DMS114 treated with DMSO at 0.1 percent for 48 hours (cell line): Measurements from ENCODE around the gene LCOR.
"Not testable (repeated sequence)": the region's sequence is repeated elsewhere in the genome, so short reads cannot be mapped to it uniquely, and the experiment has no call there.

Source experiments
- DNase-seq: peaks from one replicate; lab custom pipeline; 2025; ENCODE audit not compliant: unreplicated experiment; lab: John Stamatoyannopoulos, UW

Gene LCOR

DNA sequence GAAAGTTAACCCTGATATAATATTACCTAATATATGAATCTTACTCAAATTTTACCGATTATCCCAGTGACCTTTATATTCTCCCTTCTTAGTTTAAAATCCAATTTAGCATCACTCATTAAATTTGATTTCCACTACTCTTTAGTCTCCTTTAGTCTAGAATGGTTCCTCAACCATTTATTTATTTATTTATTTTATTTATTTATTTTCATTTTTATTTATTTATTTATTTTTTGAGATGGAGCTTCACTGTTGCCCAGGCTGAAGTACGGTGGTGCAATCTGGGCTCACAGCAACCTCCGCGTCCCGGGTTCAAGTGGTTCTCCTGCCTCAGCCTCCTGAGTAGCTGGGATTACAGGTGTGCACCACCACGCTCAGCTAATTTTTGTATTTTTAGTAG, 92.8 kb downstream of the LCOR start:
- no peak for DNase-seq

DNA sequence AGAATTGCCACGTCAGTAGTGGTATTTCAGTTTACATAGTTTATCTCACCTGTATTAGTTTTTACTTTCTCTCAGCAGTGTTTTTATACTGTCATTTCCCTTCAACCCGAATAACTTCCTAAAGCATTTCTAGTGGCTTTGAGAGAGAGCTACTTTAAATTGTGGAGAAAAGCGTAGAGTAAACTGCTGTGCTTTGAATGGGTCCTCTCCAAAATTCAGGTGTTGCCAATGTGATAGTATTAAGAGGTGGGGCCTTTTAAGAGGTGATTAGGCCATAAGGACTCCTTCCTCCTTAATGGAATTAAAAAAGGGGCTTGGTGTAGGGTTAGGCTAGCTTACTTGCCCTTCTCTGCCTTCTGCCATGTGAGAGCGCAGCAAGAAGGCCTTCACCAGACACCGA, 98.4 kb downstream of the LCOR start:
- DNase-seq = no peak

DNA sequence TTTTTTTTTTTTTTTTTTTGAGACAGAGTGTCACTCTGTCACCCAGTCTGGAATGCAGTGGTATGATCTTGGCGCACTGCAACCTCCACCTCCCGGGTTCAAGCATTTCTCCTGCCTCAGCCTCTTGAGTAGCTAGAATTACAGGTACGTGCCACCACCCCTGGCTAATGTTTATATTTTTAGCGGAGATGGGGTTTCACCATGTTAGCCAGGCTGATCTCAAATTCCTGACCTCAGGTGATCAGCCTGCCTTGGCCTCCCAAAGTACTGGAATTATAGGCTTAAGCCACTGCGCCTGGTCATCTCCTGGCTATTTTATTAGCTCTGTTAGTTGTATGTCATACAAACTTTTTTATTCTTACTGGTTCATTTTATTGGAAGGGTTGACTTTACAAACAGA, 103.0 kb downstream of the LCOR start:
- DNase-seq = no peak

DNA sequence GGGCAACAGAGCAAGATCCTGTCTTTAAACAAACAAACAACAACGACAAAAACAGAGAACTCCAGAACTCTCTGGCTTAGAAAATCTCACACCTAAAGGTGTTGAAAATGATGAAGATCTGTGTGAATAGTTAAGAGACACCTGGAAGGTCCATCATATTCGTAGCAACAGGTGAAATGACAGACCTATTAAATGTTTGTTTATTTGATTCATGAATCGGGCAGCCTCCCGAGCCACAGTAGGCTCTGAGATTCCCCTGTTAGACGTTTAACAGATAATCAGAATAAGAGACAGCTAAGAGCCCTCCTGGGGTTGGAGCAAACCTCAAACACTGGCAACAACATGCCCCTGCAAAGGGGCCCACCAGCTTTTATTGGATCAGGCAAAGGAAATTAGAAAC, 103.7 kb downstream of the LCOR start:
- DNase-seq = no peak

DNA sequence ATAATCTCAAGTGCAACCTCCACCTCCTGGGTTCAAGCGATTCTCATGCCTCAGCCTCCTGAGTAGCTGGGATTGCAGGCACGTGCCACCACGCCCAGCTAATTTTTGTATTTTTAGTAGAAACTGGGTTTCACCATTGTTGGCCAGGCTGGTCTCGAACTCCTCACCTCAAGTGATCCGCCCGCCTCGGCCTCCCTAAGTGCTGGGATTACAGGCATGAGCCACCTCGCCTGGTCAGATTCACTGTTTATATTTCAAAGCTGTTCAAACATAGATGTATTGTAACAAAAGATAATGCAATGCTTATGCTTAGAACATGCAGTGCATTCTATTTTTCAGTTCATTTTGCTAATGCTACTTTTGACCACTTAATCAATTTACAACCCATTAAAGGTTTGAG, 111.1 kb downstream of the LCOR start:
- not testable (repeated sequence) for DNase-seq

DNA sequence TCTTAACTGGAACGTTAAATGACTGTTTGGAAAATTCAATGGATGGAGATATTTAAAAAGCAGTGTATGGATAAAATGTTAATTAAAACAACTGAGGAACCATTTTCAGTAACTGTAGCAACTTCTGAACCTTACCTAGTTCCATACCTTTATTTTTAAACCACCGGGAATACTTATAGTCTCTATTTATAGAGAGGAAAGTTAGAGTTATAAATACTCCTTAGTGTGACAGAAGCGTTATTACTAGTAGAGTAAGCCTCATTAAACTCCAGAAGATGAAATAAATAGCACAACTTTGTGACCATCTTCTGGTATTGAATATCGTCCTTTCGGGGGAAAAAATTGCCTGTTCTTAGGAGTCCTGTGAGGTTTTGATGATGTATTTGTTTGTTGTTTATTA, 114.9 kb downstream of the LCOR start:
- no peak for DNase-seq

DNA sequence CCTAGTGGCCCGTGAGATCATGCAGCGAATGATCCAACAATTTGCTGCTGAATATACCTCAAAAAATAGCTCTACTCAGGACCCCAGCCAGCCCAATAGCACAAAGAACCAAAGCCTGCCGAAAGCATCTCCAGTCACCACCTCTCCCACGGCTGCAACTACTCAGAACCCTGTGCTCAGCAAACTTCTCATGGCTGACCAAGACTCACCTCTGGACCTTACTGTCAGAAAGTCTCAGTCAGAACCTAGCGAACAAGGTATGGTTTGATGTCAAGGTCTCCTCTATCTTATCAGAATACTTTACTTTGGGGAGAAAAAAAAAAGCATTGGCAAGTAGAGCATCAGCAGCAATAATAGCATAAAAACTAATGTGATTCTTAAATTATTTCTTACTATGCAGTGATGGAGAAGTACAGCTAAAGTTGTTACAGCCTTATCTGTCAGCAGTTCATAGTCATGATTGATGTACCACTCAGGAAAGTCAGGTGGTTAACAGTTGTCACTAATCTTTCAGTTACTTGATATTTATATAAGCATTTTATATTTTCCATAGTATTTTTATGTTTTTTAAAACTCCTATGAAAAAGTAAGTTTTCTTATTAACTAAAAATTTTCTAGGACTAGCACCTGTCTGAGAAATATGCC, 117.1 kb downstream of the LCOR start:
- DNase-seq = no peak

DNA sequence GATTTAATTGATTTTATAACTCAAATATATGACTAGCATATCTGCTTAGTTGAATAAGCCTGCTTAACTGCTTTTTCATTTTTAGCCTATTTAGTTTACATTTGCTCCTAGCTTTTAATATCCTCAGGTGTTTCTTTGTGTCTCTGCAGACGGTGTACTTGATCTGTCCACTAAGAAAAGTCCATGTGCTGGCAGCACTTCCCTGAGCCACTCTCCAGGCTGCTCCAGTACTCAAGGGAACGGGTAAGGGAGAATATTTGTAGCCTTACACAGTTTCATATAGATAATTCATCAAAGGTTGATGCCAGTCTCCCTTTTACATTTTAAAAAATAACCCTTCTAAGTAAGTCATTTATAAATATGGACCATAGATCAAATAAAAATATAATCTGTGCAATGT, 119.9 kb downstream of the LCOR start:
- DNase-seq = no peak

DNA sequence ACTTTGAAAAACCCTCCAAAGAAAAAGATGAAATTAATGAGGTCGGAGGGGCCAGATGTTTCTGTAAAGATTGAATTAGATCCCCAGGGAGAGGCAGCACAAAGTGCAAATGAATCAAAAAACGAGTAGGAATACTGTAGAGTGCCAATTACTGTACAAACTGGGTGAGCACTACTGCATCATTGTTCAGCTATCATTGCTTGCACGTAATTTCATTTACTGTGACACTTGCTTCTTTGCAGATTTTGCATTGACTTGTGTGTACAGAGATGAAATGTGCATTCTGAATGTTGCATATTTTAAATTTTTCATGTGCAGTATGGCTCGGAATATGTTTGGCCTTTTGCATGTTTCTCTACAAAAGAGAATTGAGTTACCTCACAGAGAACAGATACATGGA, 123.7 kb downstream of the LCOR start:
- no peak for DNase-seq

DNA sequence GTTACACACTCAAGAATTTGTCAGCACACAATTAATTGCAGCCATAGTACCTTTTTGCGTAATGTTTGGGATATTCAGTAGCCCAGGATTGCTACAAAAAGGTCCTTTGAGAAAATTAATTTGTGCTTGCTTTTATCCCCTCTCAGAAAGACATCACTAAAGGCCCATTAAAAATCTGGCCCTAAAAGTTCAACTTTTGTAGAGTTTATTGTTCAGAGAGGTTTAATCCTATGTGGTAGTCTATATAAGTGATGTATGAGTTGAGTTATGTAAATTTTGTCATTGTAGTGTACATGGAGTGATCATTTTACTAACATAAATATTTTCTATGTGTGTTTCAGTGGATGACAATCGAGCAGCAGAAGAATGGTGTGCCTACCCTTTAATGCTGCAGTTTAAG, 126.0 kb downstream of the LCOR start:
- no peak for DNase-seq

DNA sequence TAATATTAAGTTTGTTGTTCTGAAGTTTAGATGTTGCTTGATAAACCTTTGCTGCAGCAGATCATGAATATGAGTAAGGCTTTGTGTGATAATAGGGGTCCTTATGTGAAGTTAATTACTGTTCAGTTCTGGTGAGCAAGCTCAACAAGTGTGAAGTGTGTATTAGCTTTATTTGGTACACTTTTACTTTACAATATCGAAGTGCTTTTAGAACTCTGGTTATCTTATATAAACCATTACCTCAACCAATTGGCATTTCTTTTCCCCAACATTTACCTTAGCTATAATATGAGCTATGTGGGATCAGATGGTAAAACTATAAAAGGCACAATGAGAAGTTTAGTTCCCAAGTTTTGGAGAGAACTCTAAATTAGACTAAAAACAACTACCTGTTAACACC, 127.6 kb downstream of the LCOR start:
- DNase-seq = no peak

DNA sequence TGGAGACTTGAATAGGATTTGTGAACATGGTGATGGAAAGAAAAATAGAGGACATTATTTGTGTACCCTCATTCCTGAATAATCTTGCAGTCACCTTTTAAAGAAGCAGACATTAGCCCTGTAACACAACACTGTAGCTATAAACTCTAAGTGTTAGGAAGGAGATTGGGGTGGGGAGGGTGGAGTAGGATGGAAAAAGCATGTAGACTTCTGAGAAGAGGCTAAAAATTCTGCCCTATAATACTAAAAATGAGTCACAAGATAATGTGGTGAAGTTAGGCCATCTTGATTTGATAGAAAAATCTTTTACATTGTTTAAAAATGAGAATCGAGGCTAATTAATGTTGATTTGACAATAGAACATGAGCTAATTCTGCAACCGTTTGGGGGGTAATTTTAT, 128.8 kb downstream of the LCOR start:
- no peak for DNase-seq

DNA sequence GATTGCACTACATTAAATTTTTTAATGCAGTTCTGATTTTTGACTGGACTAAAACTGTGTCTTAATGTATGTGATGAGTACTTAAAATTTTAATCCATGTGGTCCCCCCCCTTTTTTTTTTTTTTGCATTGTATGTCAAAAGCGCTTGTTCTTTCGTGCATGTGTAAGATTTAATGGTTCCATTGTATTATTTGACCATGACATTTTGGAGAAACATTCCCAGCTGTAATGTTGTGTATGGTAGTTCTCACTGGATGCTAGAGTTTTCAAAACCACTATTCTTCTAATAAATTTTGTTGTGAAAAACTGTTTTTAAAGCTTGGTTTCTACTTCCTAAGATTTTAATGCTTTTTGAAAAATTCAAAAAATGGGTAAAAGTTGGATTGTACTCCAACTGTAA, 132.0 kb downstream of the LCOR start:
- DNase-seq = no peak

DNA sequence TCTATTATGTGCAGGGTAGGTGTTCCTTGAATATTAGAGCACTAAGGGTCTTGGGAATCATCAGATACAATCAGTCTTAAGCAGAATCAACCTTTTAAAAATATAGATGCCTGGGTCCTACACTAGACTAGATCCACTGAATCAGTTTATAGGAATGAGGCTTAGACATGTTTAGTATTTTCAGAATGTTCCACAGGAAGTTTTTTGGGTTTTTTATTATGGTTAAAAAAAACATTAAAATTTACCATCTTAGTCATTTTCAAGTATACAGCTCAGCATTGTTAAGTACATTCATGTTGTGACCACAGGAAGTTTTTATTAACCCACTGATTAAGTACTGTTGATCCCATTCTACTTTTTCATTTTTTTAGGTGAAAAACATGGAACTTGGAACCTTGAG, 135.7 kb downstream of the LCOR start:
- DNase-seq = no peak

DNA sequence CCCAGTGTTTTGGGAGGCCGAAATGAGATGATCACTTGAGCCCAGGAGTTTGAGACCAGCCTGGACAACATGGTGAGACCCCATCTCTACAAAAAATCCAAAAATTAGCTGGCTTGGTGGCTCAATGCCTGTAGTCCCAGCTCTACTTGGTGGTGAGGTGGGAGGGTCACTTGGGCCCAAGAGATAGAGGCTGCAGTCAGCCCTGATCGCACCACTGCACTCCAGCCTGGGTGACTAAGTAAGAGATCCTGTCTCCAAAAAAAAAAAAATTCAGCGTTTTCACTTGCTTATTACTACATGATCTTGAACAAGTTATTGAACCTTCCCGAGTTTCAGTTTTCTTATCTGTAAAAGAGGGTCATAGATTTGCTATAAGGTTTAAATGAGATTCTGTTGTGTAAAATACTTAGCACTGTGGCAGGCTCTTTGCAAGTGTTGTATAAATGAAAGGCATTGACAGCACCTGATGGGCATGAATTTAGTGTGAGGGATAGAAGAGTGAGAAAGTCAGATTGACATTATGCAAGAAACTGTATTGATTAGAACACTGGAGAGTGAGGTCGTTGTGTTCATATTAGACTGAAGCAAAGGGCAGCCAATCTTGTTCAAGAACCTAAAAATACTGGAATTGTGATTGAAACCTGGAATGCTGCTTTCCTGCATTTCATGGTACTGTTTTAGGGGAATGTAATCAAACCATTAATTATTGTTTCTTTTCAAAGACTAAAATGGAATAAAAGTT, 136.8 kb downstream of the LCOR start:
- no peak for DNase-seq

DNA sequence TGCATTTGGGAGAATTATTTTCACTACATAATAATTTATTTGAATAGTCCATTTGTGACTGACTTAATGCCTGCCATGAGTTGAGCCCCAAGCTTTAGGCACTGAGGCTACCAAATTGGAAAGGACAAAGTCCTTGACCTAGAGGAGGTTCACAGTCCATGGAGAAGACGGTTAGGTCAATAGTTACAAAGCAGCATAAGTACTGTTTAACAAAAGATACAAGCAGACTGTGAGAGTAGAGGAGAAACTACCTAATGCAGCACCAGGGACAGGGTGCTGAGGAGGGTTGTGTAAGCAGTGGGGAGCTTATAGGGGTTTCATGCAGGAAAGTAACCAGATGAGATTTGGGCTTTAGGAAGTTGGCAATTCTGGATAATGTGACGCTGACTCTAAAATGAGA, 139.2 kb downstream of the LCOR start:
- no peak for DNase-seq

DNA sequence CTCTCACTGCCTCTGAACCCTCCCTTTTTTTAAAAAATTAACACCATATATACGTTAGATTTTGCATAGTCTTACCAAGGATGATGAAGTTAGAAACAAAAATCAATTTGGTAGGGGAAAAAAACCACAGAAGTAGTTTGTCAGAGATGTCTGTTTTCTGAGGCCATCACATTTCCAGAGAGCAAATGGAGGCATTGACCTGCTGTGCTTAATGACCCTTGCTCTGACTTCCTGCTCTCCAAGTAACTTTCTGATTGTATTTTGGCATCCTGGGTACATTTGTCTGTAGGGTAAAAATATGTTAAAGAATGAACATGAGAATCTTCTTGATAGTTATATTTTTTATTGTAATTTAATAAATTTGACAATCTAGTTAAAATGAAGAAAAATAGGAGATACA, 140.2 kb downstream of the LCOR start:
- no peak for DNase-seq

DNA sequence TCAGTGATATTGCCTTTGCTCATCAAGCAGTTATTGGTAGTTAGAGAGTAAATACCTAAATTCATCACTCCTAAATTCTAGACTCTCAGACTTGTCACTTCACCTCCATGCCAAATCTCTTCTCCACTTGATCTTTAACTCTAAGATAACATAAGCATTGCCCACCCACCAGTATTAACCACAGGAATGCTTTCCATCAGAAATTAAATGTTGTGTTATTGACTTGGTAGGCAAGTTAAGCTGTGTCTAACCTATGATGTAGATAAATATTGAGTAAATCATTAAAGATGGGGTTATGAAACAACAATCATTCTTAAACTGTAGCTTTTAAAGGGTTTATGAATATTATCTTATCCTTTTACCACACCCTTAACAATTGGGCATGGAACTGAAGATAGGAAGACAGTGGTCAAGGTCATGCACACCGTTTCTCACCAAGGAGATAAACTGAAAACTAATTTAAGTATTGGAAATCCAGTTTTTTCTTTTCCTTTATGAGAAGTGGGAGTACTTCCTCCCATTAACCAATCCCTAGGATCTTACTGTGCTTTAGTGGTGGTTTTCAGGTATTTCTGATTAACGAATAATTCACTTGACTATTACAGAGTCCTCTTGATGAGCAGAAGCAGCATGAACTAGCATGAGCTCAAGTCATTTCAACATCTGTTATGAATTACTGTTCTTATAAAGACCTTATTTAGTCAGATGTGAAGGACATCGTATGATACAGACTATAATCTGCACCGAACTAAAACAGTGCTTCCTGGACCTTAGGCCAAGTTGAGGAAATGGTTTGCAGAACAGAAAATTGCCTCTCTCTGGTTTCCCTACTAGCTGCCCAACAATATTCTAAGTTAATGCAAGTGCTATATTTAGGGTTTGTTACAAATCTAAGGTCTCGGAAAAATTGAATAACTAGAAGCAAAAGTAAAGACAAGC, 142.0 kb downstream of the LCOR start:
- no peak for DNase-seq

DNA sequence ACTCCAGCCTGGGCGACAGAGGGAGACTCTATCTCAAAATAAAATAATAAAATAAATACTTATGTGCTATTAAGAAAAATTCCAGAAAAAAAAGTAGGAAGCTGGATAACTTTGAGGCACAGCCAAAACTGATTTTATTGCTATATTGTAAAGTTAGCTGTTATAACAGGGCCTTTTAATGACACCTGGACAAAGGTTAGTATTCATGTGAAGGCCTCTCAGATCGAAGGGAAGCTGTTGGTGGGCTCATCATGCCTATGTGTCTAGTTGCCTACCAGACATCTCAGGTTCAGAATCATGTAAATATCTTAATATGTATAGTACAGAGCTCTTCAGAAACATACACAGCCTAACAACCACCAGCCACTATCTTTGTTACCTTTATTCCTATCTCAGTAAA, 143.0 kb downstream of the LCOR start:
- no peak for DNase-seq

DNA sequence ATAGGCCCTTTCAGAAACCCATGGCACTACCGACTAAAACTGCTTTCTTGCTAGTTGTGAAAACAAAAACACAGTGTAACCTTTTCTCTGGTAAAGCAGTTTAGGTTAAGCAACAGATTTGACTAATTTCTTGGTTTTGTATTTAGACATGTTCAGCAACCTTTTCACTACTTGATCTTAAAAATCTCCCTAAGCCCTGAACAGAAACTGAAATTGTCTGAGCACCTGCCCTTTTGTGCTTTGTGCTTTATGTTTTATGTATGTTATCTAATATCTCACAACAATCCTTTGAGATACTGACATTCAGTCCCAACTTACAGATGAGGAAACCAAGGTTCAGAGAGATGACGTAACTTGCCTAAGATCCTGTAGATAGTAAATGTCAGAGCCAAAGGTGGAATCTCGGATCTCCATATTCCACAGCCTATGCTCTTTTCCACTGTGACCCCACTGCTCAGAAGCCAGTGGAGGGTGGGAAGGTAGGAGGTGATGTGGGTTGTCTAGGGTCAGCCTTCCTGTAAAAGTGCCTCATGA, 146.6 kb downstream of the LCOR start:
- DNase-seq = no peak

DNA sequence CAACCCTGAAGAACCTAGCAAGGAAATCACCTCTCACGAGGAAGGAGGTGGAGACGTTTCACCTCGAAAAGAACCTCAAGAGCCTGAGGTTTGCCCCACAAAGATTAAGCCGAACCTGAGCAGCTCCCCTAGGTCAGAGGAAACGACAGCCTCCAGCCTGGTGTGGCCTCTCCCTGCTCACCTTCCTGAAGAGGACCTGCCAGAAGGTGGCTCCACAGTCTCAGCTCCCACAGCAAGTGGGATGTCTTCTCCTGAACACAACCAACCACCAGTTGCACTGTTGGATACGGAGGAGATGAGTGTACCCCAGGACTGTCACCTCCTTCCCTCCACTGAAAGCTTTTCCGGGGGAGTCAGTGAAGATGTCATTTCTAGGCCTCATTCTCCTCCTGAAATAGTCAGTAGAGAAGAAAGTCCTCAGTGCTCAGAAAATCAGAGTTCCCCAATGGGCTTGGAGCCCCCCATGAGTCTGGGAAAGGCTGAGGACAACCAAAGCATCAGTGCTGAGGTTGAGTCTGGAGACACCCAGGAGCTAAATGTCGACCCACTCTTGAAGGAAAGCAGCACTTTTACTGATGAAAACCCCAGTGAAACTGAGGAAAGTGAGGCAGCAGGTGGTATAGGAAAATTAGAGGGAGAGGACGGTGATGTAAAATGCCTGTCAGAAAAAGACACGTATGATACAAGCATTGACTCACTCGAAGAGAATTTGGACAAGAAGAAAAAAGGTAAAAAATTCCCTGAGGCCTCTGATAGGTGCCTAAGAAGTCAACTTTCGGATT, 150.2 kb downstream of the LCOR start:
- no peak for DNase-seq
